H1 (cell line): Measurements from ENCODE around the gene RPS5. TPM values are rescaled to one million over a fixed set of nuclear protein-coding genes. Genes with fewer than 3 reads are reported as not detected.

ENCODE experiments used
- CTCF ChIA-PET: fragments of 300-600 bp; sonication (Branson Sonifier 250); formaldehyde crosslinking; loops from one replicate; lab custom pipeline; 2021; ENCODE audit not compliant: partially characterized antibody; lab: Charles Lee
- POLR2A ChIA-PET: fragments of 300-600 bp; sonication (Branson Sonifier 250); formaldehyde crosslinking; loops from one replicate; lab custom pipeline; 2021; ENCODE audit warnings: inconsistent platforms; ENCODE audit not compliant: partially characterized antibody; lab: Charles Lee
- DNase-seq, 2 experiments: peaks; one replicate each; pipeline versions ENCODE4 v3.0.0 to v3.0.0-alpha.2; 2010 to 2022; ENCODE audit warnings: low spot score in 2 of 2, low read depth in 1 of 2, mixed read lengths in 1 of 2
- FAIRE-seq: peaks from 2 replicates; lab custom pipeline; 2011; peaks lifted over from hg19 to GRCh38; lab: Jason Lieb, UNC
- H2AFZ ChIP-seq: 2 replicates; pipeline ENCODE4 v1.8.1; 2012; ENCODE audit warnings: low read length, inconsistent platforms
- H2AK5ac ChIP-seq: 2 replicates; pipeline ENCODE4 v1.6.1; 2013; ENCODE audit warnings: low read depth, low read length
- H2BK120ac ChIP-seq: replicated peaks from 2 replicates; pipeline ENCODE3; 2013; ENCODE audit warnings: low read depth, low read length, inconsistent platforms
- H2BK12ac ChIP-seq: 2 replicates; pipeline ENCODE4 v1.6.1; 2013; ENCODE audit warnings: low read depth, low read length
- H2BK15ac ChIP-seq: 2 replicates; pipeline ENCODE4 v1.6.1; 2013; ENCODE audit warnings: low read length
- H2BK20ac ChIP-seq: 2 replicates; pipeline ENCODE4 v1.6.1; 2013; ENCODE audit warnings: low read length
- H2BK5ac ChIP-seq: 2 replicates; pipeline ENCODE4 v1.6.1; 2013; ENCODE audit warnings: low read depth, low read length
- H3K14ac ChIP-seq: 2 replicates; pipeline ENCODE4 v1.6.1; 2013; ENCODE audit warnings: inconsistent platforms; ENCODE audit not compliant: insufficient read length
- H3K18ac ChIP-seq: 2 replicates; pipeline ENCODE4 v1.6.1; 2013; ENCODE audit warnings: low read length; ENCODE audit errors: extremely low read depth
- H3K23ac ChIP-seq: 2 replicates; pipeline ENCODE4 v1.6.1; 2013; ENCODE audit warnings: inconsistent platforms; ENCODE audit not compliant: insufficient read length
- H3K23me2 ChIP-seq: 2 replicates; pipeline ENCODE4 v1.6.1; 2013; ENCODE audit warnings: low read depth, low read length
- H3K27ac ChIP-seq: 2 replicates; pipeline ENCODE4 v1.6.1; 2011; ENCODE audit warnings: low read depth, low read length, inconsistent platforms
- H3K27me3 ChIP-seq, 4 experiments: replicated peaks in 1 of 4; 1 replicate in 1 of 4; 2 replicates in 3 of 4; pipeline versions ENCODE4 v1.6.1 to v1.8.1; 2011 to 2013; ENCODE audit warnings: low read length in 3 of 4, mild to moderate bottlenecking in 3 of 4, inconsistent platforms in 2 of 4, mixed read lengths in 2 of 4, moderate library complexity in 1 of 4; ENCODE audit not compliant: control insufficient read depth in 3 of 4, insufficient read depth in 3 of 4; ENCODE audit errors: extremely low read depth in 1 of 4
- H3K36me3 ChIP-seq, 4 experiments: 2 replicates each; pipeline versions ENCODE4 v1.6.1 to v1.8.1; 2011 to 2013; ENCODE audit warnings: mild to moderate bottlenecking in 4 of 4, low read length in 3 of 4, moderate library complexity in 2 of 4, control low read depth in 1 of 4, inconsistent platforms in 1 of 4; ENCODE audit not compliant: insufficient read depth in 4 of 4, control insufficient read depth in 2 of 4
- H3K4ac ChIP-seq: replicated peaks from 2 replicates; pipeline ENCODE3; 2013; ENCODE audit warnings: low read length, low read depth, mixed read lengths, inconsistent platforms; ENCODE audit not compliant: insufficient read length
- H3K4me1 ChIP-seq, 4 experiments: replicated peaks in 1 of 4; 1 replicate in 1 of 4; 2 replicates in 3 of 4; pipeline versions ENCODE4 v1.6.1 to v1.8.1; 2011 to 2013; ENCODE audit warnings: low read length in 3 of 4, inconsistent platforms in 2 of 4, mixed read lengths in 1 of 4; ENCODE audit not compliant: insufficient read depth in 4 of 4, control insufficient read depth in 3 of 4
- H3K4me2 ChIP-seq, 2 experiments: 2 replicates each; pipeline versions ENCODE4 v1.6.1 to v1.8.1; 2011 to 2013; ENCODE audit warnings: low read depth in 2 of 2, low read length in 2 of 2, control low read depth in 1 of 2, inconsistent platforms in 1 of 2, mild to moderate bottlenecking in 1 of 2; ENCODE audit not compliant: insufficient read depth in 1 of 2
- H3K4me3 ChIP-seq, 4 experiments: fragments of 200-600, 300-600 bp in 1 of 4; sonication (generic), shearing (Covaris generic), sonication (Bioruptor Twin) in 1 of 4; 2 replicates each; pipeline versions ENCODE4 v1.5.1 to v1.8.1; 2011 to 2016; ENCODE audit warnings: low read length in 4 of 4, low read depth in 3 of 4, control low read depth in 2 of 4, inconsistent platforms in 2 of 4, mild to moderate bottlenecking in 2 of 4, mixed read lengths in 1 of 4, moderate library complexity in 1 of 4; ENCODE audit not compliant: insufficient read depth in 2 of 4; ENCODE audit errors: extremely low read depth in 1 of 4
- H3K56ac ChIP-seq: replicated peaks from 2 replicates; pipeline ENCODE3; 2013; ENCODE audit warnings: low read depth, mild to moderate bottlenecking, mixed read lengths, low read length, inconsistent platforms; ENCODE audit not compliant: insufficient read length
- H3K79me1 ChIP-seq: 2 replicates; pipeline ENCODE4 v1.6.1; 2013; ENCODE audit warnings: low read depth, low read length, control low read depth
- H3K79me2 ChIP-seq, 2 experiments: 2 replicates each; pipeline versions ENCODE4 v1.6.1 to v1.8.1; 2012 to 2013; ENCODE audit warnings: low read length in 2 of 2, mild to moderate bottlenecking in 2 of 2, inconsistent platforms in 1 of 2; ENCODE audit not compliant: insufficient read depth in 2 of 2, control insufficient read depth in 1 of 2
- H3K9ac ChIP-seq, 4 experiments: replicated peaks in 1 of 4; 1 replicate in 1 of 4; 2 replicates in 3 of 4; pipeline versions ENCODE4 v1.6.1 to v1.8.1; 2011 to 2013; ENCODE audit warnings: low read depth in 3 of 4, low read length in 3 of 4, control low read depth in 2 of 4, mild to moderate bottlenecking in 2 of 4, moderate library complexity in 2 of 4, inconsistent platforms in 1 of 4; ENCODE audit errors: extremely low read depth in 1 of 4
- H3K9me3 ChIP-seq, 2 experiments: 2 replicates each; pipeline versions ENCODE4 v1.6.1 to v1.8.1; 2012 to 2013; ENCODE audit warnings: mild to moderate bottlenecking in 2 of 2, moderate library complexity in 2 of 2, control low read depth in 1 of 2, inconsistent platforms in 1 of 2, low read depth in 1 of 2, low read length in 1 of 2, mixed read lengths in 1 of 2; ENCODE audit not compliant: insufficient read depth in 2 of 2
- H4K20me1 ChIP-seq, 2 experiments: replicated peaks in 1 of 2; 2 replicates each; pipeline versions ENCODE3 to v1.8.1; 2011 to 2013; ENCODE audit warnings: inconsistent platforms in 2 of 2, low read length in 2 of 2, mild to moderate bottlenecking in 1 of 2; ENCODE audit not compliant: insufficient read depth in 2 of 2, control insufficient read depth in 1 of 2
- H4K5ac ChIP-seq: 2 replicates; pipeline ENCODE4 v1.6.1; 2013; ENCODE audit warnings: low read length, low read depth, mixed read lengths, inconsistent platforms; ENCODE audit not compliant: insufficient read length
- H4K8ac ChIP-seq: 2 replicates; pipeline ENCODE4 v1.8.0; 2013; ENCODE audit warnings: mild to moderate bottlenecking, moderate library complexity, low read length, inconsistent platforms; ENCODE audit not compliant: insufficient read depth; ENCODE audit errors: extremely low read depth
- H4K91ac ChIP-seq: replicated peaks from 2 replicates; pipeline ENCODE3; 2013; ENCODE audit warnings: low read length, mixed read lengths, inconsistent platforms; ENCODE audit not compliant: insufficient read length
- CREB1 ChIP-seq: IDR thresholded peaks from 2 replicates; pipeline ENCODE4 v1.6.1; 2012; ENCODE audit warnings: inconsistent platforms
- MAFK ChIP-seq: IDR thresholded peaks from 2 replicates; pipeline ENCODE4 v1.6.1; 2012; ENCODE audit warnings: low read depth, mild to moderate bottlenecking, improper control_type of control experiment, low read length
- SIRT6 ChIP-seq: IDR thresholded peaks from one replicate; pipeline ENCODE4 v1.7.1; 2012; ENCODE audit warnings: low read length, inconsistent platforms
- SP1 ChIP-seq: IDR thresholded peaks from 2 replicates; pipeline ENCODE4 v1.6.1; 2011; ENCODE audit warnings: low read depth, low read length
- SP4 ChIP-seq: IDR thresholded peaks from 2 replicates; pipeline ENCODE4 v1.6.1; 2012; ENCODE audit warnings: low read length, inconsistent platforms
- SRF ChIP-seq: IDR thresholded peaks from 2 replicates; pipeline ENCODE4 v1.6.1; 2011; ENCODE audit warnings: mild to moderate bottlenecking, low read depth, low read length, moderate library complexity
- WGBS, 2 experiments: shearing (Covaris generic) in 1 of 2; methylation state at CpG; one replicate each; pipeline versions ENCODE4 v1.1.6 to v1.1.7; 2013 to 2015; ENCODE audit warnings: low lambda C conversion rate in 2 of 2, mixed read lengths in 2 of 2, inconsistent platforms in 1 of 2, low coverage in 1 of 2, missing lambda C conversion rate in 1 of 2; ENCODE audit not compliant: insufficient replicate concordance in 2 of 2, insufficient coverage in 1 of 2, insufficient read length in 1 of 2; ENCODE audit errors: extremely low coverage in 1 of 2, missing lambda C conversion rate in 1 of 2; 5-methylcytosine and 5-hydroxymethylcytosine counted together
- polyA plus RNA-seq, 7 experiments: library from polyadenylated mRNA; depleted of rRNA in 3 of 7; stranded (reverse) in 5 of 7; unstranded in 2 of 7; fragments of >200 nt in 5 of 7; fragments of 200-250 nt in 2 of 7; gene quantifications; 1 replicate in 5 of 7; 2 replicates in 1 of 7; 4 replicates in 1 of 7; pipeline versions ENCODE4 v1.2.1 to v1.2.3, GENCODE V29; 2011 to 2013; ENCODE audit warnings: missing spikeins in 2 of 7, mixed read lengths in 2 of 7
- total RNA-seq: library from RNA; stranded (reverse); fragmentation: NEBNext Ultra II Directional; extraction: Animal tissue kit (Norgen Biotek cat#: 25700); gene quantifications from 2 replicates; pipeline ENCODE4 v1.2.1, GENCODE V29; 2021
- TF ChIP-seq, protein P1 (sequence below): IDR thresholded peaks from 2 replicates; pipeline ENCODE4 v1.6.1; 2012; ENCODE audit warnings: low read length, inconsistent platforms

The RPS5 gene
- total and polyA plus RNA-seq, 2 of the 8 experiments (the other 6 are each of a cell fraction or from before 2014, with no cell fraction given): 1,557 to 5,731 TPM

DNA sequence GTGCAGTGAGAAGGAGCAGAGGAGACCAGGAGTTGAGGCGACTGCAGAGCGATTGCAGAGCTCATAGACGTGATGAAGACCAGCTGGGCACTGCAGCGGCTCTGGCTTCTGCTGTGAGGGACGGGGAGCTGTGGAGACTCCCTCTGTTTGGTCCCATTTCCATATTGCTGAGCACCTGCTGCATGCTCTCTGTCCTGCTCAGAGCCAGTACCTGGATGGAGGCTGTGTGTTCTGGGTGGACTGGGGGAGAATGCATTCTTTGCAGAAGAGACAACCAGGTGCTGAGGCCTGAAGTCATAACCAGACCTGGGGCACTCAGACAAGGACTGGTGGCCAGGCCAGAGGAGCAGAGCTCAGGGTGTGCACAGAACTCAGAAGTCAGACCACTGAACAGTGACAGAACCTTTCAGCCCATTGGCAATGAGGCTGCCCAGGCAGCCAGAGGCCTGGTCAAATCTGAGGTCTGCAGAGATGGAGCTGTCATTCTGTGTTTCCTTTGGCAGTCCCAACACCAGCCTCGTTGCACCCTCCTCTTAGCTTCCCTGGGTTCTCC lies 32.5 kb upstream of the RPS5 start:
- Histone ChIP-seq H4K5ac (no peak overlapping the region), H3K36me3 (no peaks in the 10 kb centered on the region), H3K4me2 (no peak overlapping the region), H2AFZ (no peak overlapping the region), H3K79me1 (no peaks in the 10 kb centered on the region), H3K23ac (no peak overlapping the region), H4K91ac (no peak overlapping the region), H3K56ac (no peak overlapping the region), H3K79me2 (no peaks in the 10 kb centered on the region), H3K27me3 (no peaks in the 10 kb centered on the region), H3K23me2 (no peaks in the 10 kb centered on the region), H2BK12ac (no peak overlapping the region), H3K18ac (no peak overlapping the region), H4K8ac (no peak overlapping the region), H2BK120ac (no peak overlapping the region), H3K4me3 (no peak overlapping the region), H3K9me3 (no peaks in the 10 kb centered on the region), H3K27ac (no peak overlapping the region), H2BK5ac (no peak overlapping the region), H3K4me1 (peaks cover 0 to 6% (median 0%) of the 10 kb centered on the region in 4 experiments; a peak in 1 of 7 replicates), H4K20me1 (peaks cover 0 to 3% of the 10 kb centered on the region in 2 experiments), H2AK5ac (no peak overlapping the region), H2BK15ac (no peak overlapping the region), H3K4ac (no peak overlapping the region), H3K9ac (no peak overlapping the region), H2BK20ac (no peak overlapping the region), H3K14ac (no peak overlapping the region)
- CTCF ChIA-PET: interaction anchor here (0.6 to 2.8 kb wide), 4 partner anchors 9 to 133 kb away, joined by 4 to 9 read pairs (median 5); no protein-coding TSS in a partner anchor
- WGBS, 2 experiments: 82% methylated on average over 6 of the region's 6 CpGs; no CpG with 5 or more reads in 1 of the 2 experiments
- no peak for FAIRE-seq
- POLR2A ChIA-PET: interaction anchor here (0.6 to 11.4 kb wide), 9 partner anchors 8 to 469 kb away, joined by 3 to 102 read pairs (median 4); partner anchors contain the start of genes RNF225, ZNF497, ZNF544 and ZSCAN22
- no peak for DNase-seq
- TF ChIP-seq CREB1 (no peak), MAFK (no peak), SRF (no peak), SP1 (no peak), SP4 (no peak), SIRT6 (no peak)
- TF ChIP-seq, protein P1, sequence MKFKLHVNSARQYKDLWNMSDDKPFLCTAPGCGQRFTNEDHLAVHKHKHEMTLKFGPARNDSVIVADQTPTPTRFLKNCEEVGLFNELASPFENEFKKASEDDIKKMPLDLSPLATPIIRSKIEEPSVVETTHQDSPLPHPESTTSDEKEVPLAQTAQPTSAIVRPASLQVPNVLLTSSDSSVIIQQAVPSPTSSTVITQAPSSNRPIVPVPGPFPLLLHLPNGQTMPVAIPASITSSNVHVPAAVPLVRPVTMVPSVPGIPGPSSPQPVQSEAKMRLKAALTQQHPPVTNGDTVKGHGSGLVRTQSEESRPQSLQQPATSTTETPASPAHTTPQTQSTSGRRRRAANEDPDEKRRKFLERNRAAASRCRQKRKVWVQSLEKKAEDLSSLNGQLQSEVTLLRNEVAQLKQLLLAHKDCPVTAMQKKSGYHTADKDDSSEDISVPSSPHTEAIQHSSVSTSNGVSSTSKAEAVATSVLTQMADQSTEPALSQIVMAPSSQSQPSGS: no peak
